Activated gamma-delta T cell treated with Interleukin-2 at 50 U/mL for 16 hours (primary cell): ENCODE data around the gene EPN2.
A peak's percentile ranks its signal among the peaks of the same experiment; 100 is the strongest.

Source experiments
- DNase-seq: peaks from one replicate; pipeline ENCODE4 v3.0.0-alpha.2; 2020

EPN2 gene

GRCh38 chr17:19332371-19333131 lies 95.4 kb downstream of the EPN2 start:
- no peak for DNase-seq

DNA sequence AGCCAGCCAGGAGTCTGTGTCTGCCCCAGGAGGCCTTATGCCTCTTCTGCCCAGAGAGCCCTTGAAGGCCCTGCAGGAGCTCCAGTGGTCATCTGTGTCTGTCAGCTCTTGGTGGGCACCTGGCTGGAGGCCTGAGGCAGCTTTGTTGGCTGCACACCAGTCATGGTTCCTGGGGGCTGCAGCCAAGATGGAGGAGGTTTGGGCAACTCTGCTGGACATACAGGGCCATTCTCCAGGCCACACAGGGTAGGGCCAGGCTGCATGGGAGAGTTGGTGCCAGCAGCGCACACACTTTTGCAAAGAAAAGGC lies 95.9 kb downstream of the EPN2 start:
- no peak for DNase-seq

- DNase-seq, result no peak
Measured at GRCh38 chr17:19333736-19334290, 96.6 kb downstream of the EPN2 start.

DNA sequence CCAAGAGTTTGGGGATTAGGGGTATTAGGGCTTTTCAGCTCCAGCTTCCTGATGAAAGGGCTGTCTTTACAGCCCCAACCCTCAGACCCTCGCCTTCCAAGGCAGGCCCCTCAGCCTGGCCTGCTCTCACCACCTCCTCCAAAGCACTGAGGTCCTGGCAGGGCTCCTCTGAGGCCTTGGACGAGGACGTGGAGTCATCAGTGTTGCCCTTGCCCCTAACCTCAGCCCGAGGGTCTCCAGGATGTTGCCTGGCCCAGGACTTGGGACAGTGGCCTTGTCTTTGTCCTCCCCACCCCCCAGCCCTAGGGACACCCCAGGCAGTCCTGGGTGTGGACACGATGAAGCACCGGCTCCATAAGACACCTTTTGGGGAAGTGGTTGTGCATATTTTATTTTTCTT lies 97.2 kb downstream of the EPN2 start:
- DNase-seq, result no peak

DNA sequence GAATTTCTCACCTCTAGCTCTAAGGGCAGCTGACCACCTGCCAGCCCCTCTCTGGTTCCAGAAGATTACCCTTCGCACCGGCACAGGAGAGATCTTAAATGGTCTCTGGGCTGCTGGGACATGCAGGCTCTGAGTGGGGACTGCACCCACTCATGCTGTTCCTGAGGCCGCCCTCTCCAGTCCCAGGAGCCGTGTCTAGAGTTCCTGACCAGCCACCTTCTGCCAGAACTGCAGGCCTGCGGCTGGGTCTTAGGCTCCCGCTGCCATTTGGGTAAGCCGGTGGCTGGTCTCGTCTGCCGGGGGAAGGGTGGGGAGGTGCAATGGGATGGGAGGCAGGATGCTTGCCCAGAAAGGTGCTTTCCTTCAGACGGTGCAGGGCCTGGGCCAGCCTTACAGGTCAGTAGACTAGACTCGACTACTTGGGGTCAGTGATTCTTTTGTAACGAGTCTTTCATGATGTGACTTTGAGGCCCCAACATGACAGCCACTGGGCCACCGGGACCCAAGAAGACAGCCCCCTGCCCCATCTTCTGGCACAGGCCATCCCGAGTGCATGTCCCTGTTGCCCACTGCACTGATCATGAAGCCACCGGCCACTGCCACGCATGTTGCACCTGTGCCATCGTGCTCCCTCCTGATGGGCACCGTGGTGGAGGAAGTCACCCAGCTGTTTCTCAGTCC lies 98.9 kb downstream of the EPN2 start:
- DNase-seq, result no peak

GRCh38 chr17:19336938-19337711 lies 100.0 kb downstream of the EPN2 start:
- DNase-seq, result no peak

- no peak for DNase-seq
Measured at GRCh38 chr17:19337712-19338023, 100.5 kb downstream of the EPN2 start.

GRCh38 chr17:19338031-19338990 lies 101.1 kb downstream of the EPN2 start:
- DNase-seq, result peak; percentile 57

GRCh38 chr17:19339341-19339815 lies 102.2 kb downstream of the EPN2 start:
- DNase-seq, result no peak

DNA sequence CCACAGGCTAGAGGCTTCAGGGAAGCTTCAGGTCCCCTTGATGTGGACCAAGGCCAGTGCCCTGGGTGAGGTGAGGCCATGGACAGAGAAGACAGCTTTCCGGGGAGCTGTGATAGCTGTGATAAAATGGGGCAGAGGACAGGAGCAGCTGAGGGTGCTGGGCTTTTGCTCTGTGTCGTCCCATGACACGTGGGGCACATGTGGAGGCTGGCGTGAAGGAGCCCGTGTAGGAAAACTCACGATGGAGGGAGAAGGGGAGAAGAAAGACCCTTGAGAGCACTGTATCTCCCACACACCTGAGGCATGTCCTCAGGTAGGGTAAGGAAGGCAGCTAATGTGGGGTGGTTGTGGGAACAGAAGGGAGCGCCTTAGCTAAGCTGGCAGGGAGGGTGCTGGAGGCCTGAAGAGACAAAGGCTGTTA lies 104.1 kb downstream of the EPN2 start:
- DNase-seq, result no peak

DNA sequence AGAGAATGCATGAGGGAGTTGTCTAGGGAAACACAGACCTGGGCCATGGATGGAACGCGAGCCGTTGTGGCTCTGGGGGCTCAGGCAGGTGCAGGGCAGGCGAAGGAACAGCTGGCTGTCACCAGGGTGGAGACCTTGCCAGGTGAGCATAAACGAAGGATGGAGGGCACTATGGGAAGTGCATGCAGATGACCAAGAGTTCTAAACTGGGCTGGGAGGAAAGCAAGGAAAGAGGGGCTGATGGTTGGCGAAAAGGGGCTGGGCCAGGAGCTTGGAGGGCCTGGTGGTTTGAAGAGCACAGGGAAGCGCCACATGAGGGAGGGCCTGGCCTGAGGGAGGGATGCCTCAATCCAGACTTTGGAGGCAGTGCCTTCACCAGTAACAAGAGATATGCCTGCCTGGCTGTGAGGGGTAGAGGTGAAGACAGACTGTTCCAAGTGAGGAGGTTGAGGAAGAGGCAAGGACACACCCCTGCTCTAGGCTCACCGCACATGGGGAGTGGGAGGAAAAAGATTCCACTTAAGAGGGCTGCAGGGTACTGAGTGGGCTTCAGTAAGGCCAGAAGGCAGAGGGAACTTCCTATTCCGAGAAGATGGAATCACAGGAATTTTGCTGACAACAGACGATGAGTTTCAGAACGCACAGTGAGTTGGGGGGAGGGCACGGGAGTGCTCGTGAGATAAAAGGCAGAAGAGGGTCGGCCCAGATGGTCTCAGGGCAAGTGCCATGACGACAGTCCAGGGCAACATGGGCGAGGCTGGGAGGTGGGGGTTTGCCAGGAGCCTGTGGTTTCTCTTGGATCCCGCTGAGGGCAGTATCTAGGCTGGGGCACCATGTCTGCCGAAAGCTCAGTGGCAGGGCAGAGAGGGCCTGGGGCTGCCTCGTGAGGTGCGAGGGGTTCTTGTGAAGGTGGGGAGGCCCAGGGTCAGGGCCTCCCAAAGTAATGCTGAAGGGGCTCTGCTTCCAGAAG lies 104.8 kb downstream of the EPN2 start:
- no peak for DNase-seq

DNA sequence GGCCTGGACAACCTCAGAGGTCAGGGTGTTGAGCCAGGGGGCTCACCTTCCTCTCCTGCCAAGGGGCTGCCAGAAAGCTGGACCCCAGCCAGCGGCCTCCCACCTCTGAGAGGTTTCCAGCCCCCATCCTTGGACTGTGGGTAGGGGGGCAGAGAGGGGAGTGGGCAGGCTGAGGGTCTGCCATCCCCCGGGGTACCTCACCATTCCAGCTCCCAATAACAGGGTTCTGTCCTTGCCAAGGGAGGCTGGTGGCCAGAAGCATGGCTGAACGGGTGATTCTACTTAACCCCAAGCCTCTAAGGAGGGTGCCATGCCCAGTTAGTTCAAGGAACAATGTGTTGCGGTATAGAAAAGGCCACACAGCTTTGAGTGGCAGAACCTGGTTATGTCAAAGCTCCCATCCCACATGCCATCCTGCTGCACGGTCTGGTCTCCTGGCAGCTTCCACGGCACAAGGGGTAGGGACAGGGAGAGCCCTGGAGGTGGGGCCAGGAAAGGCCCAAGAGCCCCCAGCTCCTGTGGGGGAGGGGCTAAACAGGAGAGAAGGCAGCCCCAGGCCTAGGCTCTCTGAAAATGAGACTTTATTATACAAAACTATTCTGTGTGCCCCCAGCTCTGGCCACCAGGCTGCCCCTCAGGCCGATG lies 105.6 kb downstream of the EPN2 start:
- no peak for DNase-seq

- DNase-seq, result no peak
Measured at GRCh38 chr17:19343256-19343630, 106.1 kb downstream of the EPN2 start.

GRCh38 chr17:19343671-19344151 lies 106.5 kb downstream of the EPN2 start:
- DNase-seq, result no peak

GRCh38 chr17:19344311-19345066 lies 107.3 kb downstream of the EPN2 start:
- DNase-seq, result no peak

DNA sequence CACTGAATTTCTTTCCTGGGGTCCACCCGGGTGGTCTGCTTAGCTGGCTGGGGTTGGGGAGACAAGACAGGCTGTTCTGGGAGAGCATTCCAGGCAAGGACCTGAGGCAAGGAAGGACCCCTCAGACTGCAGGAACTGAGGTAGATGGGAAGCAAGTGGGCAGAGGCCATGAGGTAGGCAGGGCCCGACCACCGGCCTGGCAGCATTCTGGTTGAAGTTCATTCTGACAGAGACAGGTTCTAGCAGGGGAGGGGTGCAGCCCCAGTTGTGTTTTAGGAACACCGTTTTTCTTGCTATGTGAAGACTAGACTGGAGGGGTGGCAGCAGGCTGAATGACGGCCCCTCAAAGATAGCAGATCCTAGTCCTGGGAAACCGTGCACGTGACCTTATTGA lies 107.9 kb downstream of the EPN2 start:
- DNase-seq, result no peak

GRCh38 chr17:19345486-19346350 lies 108.6 kb downstream of the EPN2 start:
- DNase-seq, result no peak

DNA sequence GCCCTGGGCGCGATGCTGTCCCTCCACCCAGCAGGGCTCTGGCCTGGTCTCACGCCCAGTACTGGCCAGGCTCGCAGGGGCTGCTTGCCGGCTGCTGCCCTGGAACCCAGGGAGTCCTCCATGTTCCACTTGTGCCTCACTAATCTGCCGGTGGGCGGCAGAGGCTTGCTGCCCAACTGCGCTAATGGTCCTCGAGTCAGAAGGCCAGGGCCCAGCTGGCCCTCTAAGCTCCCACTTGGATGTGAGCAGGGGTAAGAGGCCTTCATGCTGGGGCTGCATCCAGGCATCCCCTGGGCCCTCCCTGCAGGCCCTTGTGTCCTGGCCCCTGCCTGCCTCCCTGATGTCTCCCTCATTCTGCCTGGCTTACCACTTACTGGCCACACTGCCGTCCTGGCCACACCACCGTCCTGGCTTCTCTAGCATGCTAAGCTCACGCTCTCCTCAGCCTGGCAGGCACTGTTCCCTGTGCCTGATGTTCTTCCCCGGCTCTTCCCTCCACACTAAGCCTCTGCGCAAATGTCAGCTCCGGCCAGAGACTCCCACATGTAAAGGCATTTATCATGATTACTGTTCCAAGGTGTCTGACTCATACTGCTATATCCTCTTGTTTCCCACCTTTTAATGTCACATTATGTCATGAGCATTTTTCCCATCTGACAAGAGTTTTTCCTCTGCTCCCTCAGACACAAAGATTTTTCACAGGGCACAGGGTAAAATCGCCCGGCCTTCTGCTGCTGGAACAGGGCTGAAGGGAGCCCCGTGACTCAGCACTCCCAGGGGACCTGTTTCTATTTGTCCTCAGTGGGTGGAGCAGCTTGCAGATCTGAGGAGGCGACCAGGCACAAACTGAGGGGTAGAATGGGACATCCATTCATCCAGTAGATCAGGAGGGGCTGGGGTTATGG lies 109.4 kb downstream of the EPN2 start:
- DNase-seq, result no peak
